Adrenal gland (tissue), 12 donors: ENCODE measurements around the gene SAMD4A. TPM values are rescaled to one million over a fixed set of nuclear protein-coding genes. Genes with fewer than 3 reads are reported as not detected.

Source experiments
- DNase-seq, 7 donors: peaks; one replicate each; pipeline ENCODE4 v3.0.0-alpha.2; 2019 to 2020
- H3K27ac ChIP-seq, 5 donors: fragments of 200-600 bp; sonication (generic) in 4 of 5; 1 replicate in 3 of 5; 2 replicates in 2 of 5; pipeline versions ENCODE4 v1.5.1 to v1.8.0; 2016 to 2020; ENCODE audit warnings: mild to moderate bottlenecking in 1 of 5
- H3K27me3 ChIP-seq: fragments of 200-600 bp; 2 replicates; pipeline ENCODE4 v1.8.0; 2021
- H3K36me3 ChIP-seq, 2 donors: fragments of 200-600 bp; replicated peaks in 1 of 2; 1 replicate in 1 of 2; 2 replicates in 1 of 2; pipeline versions ENCODE4 v1.5.1 to v1.8.0; 2018 to 2022
- H3K4me1 ChIP-seq, 2 donors: fragments of 200-600 bp; replicated peaks in 1 of 2; 1 replicate in 1 of 2; 2 replicates in 1 of 2; pipeline versions ENCODE4 v1.5.1 to v1.8.0; 2018 to 2021
- H3K4me3 ChIP-seq, 4 donors: fragments of 200-600 bp; sonication (generic) in 3 of 4; one replicate each; pipeline ENCODE4 v1.5.1; 2016 to 2018
- H3K9me3 ChIP-seq, 3 donors: fragments of 200-600 bp; sonication (generic) in 1 of 3; replicated peaks in 1 of 3; 1 replicate in 2 of 3; 2 replicates in 1 of 3; pipeline versions ENCODE4 v1.5.1 to v1.8.0; 2016 to 2021
- CTCF ChIP-seq, 6 experiments: fragments of 450-650 bp in 4 of 6; fragments of 200-600 bp in 2 of 6; sonication (generic) in 1 of 6; IDR thresholded peaks; 1 replicate in 5 of 6; 2 replicates in 1 of 6; pipeline versions ENCODE4 v1.5.1 to v1.8.0; 2016 to 2021; ENCODE audit warnings: antibody characterized with exemption in 6 of 6, mild to moderate bottlenecking in 2 of 6, moderate library complexity in 1 of 6
- POLR2A ChIP-seq, 2 donors: fragments of 450-650 bp; IDR thresholded peaks; one replicate each; pipeline ENCODE4 v1.6.1; 2017; ENCODE audit warnings: antibody characterized with exemption in 2 of 2, mild to moderate bottlenecking in 2 of 2, moderate library complexity in 1 of 2
- WGBS, 4 donors: extraction: QIAGEN DNeasy Blood & Tissue Kit in 2 of 4; methylation state at CpG; one replicate each; pipeline versions ENCODE4 v1.1.5 to v1.1.7; 2013 to 2017; 5-methylcytosine and 5-hydroxymethylcytosine counted together
- intact Hi-C, 2 donors: fragments of 100-400 bp; cut with DNase I; formaldehyde crosslinking; loops; one replicate each; pipeline versions ENCODE4 v1.14.1 to v1.15.0; 2022 to 2023
- polyA plus RNA-seq, 3 donors: library from polyadenylated mRNA; stranded (reverse); fragments of 200-250 nt in 2 of 3; fragments of 350-450 nt in 1 of 3; fragmentation: Illumina TruSeq in 1 of 3; extraction: RNeasy Lipid Tissue Mini Kit (QIAGEN cat#74804) in 1 of 3; gene quantifications; one replicate each; pipeline ENCODE4 v1.2.3, GENCODE V29; 2013 to 2014
- total RNA-seq, 9 donors: library from RNA; depleted of rRNA in 4 of 9; stranded (reverse); fragments of >200 nt in 4 of 9; fragments of 120-200 nt in 1 of 9; fragmentation: NEBNext Ultra II Directional in 1 of 9; extraction: Animal tissue kit (Norgen Biotek cat#: 25700) in 1 of 9; gene quantifications; one replicate each; pipeline versions ENCODE4 v1.1.0 to v1.2.4, GENCODE V29; 2013 to 2023
- donor health status: healthy with polysubstance abuse.
- donor health status: Bipolar disorder and iron deficiency.
- donor health status: DM: yes; HTN: yes; CAD: no.
- donor health status: DM: no; HTN: no; CAD: no.
- donor health status: DM: no; HTN: no; CAD: no.
- donor health status: DM: yes; HTN: yes; CAD: no.

SAMD4A gene
- total and polyA plus RNA-seq, 12 donors, result 2.2 to 13.2 (median 8.3) TPM

DNA sequence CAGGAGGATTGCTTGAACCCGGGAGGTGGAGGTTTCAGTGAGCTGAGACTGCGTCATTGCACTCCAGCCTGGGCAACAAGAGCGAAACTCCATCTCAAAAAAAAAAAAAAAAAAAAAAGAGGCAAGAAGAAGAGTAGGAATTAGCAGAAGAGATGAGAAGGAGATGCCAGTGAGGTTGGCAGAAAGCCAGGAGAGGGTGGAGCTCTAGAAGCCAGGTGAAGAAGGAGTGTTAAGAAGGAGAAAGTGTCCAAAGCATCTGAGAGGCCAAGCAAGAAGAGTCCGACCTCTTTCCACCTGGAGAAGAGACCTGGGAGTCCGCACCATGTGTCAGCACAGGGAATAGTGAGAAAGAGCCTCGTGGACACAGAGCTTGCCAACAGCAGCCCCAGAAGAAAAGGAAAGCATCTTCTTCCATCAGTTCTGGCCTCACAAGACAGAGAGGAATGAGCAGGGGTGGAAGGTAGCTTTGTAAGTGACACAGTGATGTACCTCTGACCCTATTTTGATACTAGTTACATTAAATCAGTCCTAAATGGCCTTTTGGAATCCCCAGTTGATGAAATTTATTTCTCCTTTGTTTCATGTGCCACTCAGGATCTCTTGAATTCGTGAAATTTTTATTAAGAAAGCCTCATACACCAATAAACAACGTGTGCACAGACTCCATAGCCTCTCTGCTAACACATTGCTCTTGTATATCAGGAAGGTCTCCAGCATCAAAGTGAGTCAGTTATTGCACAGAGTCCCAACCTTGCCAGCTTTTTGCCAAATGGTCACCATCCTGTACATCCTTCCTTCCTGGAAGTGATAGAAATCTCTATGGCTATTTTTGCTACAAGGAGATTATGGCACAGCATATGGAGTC lies 70.6 kb downstream of the SAMD4A start:
- Histone ChIP-seq H3K36me3 (no peaks in the 10 kb centered on the region), H3K27me3 (no peaks in the 10 kb centered on the region), H3K4me1 (no peaks in the 10 kb centered on the region), H3K4me3 (no peak overlapping the region), H3K27ac (no peak overlapping the region), H3K9me3 (peaks cover 0 to 2% (median 0%) of the 10 kb centered on the region in 3 donors)
- TF ChIP-seq CTCF (IDR thresholded peaks at IDR 0.05) (no peak), POLR2A (IDR thresholded peaks at IDR 0.05) (no peak)
- no peak for DNase-seq
- 81 to 87% (median 85%) methylated on average over 8 of the region's 8 CpGs for WGBS, 4 donors
- intact Hi-C loops, result no loop called here

- no peaks in the 10 kb centered on the region for H3K27me3 ChIP-seq
- TF ChIP-seq CTCF (IDR thresholded peaks at IDR 0.05) (no peak), POLR2A (IDR thresholded peaks at IDR 0.05) (no peak)
- no peaks in the 10 kb centered on the region for H3K9me3 ChIP-seq
- no peak overlapping the region for H3K27ac ChIP-seq
- 65 to 82% (median 74%) methylated on average over 6 of the region's 6 CpGs for WGBS, 4 donors
- DNase-seq, result no peak
- H3K4me3 ChIP-seq, result no peak overlapping the region
- H3K4me1 ChIP-seq, result no peaks in the 10 kb centered on the region
- H3K36me3 ChIP-seq, result no peaks in the 10 kb centered on the region
- intact Hi-C loops, result no loop called here
These were observed 71.2 kb downstream of the SAMD4A start for GRCh38 chr14:54638135-54638446.

DNA sequence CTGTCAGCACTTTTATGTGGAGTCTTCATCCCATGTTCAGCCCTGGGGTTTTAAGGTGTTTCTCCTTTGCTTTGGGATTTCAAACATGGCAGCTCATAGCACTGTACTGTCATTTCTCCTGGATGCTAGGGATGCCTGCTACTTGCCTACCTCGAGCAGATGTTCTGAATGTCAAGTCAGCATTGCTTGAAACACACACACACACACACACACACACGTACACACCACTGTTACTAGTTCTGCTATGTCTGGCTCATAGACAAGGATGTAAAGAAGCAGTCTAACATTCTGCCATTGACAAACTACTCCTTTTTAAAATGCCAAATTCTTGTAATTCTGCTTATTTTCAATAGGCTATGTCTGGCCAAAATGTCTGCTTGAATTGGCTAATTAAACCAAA lies 72.7 kb downstream of the SAMD4A start:
- intact Hi-C loops, result loop anchor here in 1 of 2 donors (10.0 kb wide), 1 partner anchor 65 kb away; no protein-coding TSS in a partner anchor
- no peak overlapping the region for H3K4me3 ChIP-seq
- no peaks in the 10 kb centered on the region for H3K36me3 ChIP-seq
- no peaks in the 10 kb centered on the region for H3K4me1 ChIP-seq
- H3K9me3 ChIP-seq, result no peaks in the 10 kb centered on the region
- no peak overlapping the region for H3K27ac ChIP-seq
- WGBS, 4 donors, result 62 to 82% (median 73%) methylated on average over 2 of the region's 2 CpGs
- no peak for TF ChIP-seq POLR2A (IDR thresholded peaks at IDR 0.05)
- TF ChIP-seq CTCF (IDR thresholded peaks at IDR 0.05), result no peak
- H3K27me3 ChIP-seq, result no peaks in the 10 kb centered on the region
- no peak for DNase-seq

DNA sequence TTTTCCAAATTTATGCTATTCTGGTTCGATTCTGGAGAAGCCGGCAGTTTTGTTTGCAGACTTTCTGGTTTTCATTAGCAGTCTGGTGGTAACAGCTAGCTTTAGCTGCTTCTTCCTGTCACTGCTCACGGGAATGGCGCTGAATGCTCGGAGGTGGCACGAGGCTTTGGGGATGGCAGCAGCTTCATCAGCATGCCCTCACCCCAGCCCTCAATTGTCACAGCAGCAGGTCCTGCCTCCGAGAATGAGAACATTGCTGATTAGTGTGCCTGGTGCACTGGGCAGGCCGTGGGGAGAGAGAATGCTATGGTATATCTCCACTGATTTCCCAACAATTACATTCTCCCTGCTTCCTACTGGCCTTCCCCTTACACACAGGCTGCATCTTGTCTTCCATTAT lies 73.6 kb downstream of the SAMD4A start:
- Histone ChIP-seq H3K4me1 (no peaks in the 10 kb centered on the region), H3K27ac (no peak overlapping the region), H3K4me3 (no peak overlapping the region), H3K27me3 (no peaks in the 10 kb centered on the region), H3K9me3 (no peaks in the 10 kb centered on the region), H3K36me3 (no peaks in the 10 kb centered on the region)
- no peak for DNase-seq
- intact Hi-C loops, result loop anchor here in 1 of 2 donors (10.0 kb wide), 1 partner anchor 66 kb away; no protein-coding TSS in a partner anchor
- no peak for TF ChIP-seq CTCF (IDR thresholded peaks at IDR 0.05)
- TF ChIP-seq POLR2A (IDR thresholded peaks at IDR 0.05), result no peak
- WGBS, 4 donors, result 78 to 91% (median 87%) methylated on average over 8 of the region's 8 CpGs
